D721Med (cell line): ENCODE data around the gene PRSS23.

Source experiments
- DNase-seq: peaks from one replicate; pipeline ENCODE4 v3.0.0; 2011; ENCODE audit warnings: low spot score; ENCODE audit not compliant: insufficient read length
- FAIRE-seq: peaks from 2 replicates; lab custom pipeline; 2011; peaks lifted over from hg19 to GRCh38; lab: Jason Lieb, UNC
- CTCF ChIP-seq: IDR thresholded peaks from 2 replicates; pipeline ENCODE4 v1.5.1; 2012; ENCODE audit warnings: mild to moderate bottlenecking, control low read depth; ENCODE audit not compliant: insufficient read depth; ENCODE audit errors: missing control alignments

PRSS23 gene

DNA sequence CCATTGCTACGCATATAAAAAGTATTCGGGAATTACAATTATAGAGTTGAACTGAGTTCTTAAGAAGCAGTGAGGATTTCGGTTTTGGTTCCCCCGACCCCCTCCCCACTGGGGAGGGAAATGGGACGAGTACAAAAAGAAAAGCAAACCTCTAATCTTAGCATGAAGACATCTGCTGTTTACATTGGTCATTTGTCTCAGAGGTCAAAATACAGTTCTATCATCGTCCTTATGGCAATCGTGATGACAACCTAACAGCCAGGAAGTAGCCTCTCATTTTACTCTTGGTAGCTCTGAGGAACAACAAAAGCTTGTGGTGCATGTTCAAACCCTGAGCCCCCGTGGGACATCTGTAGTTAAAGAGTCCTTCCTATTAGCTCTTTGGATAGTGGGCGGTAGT is 3.2 kb upstream of the PRSS23 start:
- DNase-seq (no peak), FAIRE-seq (no peak)
- no peak for TF ChIP-seq CTCF

GRCh38 chr11:86798988-86799387 is 1.4 kb upstream of the PRSS23 start:
- FAIRE-seq (no peak), DNase-seq (no peak)
- TF ChIP-seq CTCF: no peak

DNA sequence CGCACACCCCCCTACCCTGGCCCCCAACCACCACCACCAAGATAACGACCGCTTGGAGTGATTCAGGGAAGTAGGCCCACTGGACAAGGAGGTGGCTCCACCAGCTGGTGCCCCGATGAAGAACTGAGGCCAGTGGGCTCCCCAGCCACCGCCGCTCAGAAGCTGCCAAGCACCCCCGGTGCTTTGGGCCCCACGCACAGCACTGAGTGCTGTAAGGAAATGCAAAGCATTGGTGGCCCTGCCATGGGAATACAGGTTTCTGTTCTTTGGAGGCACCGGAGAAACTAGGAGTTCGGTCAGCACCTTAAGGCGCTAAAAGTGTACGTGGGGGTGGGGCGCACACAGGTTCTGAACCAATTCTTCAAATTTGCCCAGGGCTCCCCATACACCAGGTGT is 664 bp upstream of the PRSS23 start:
- TF ChIP-seq CTCF: no peak
- no peak for DNase-seq
- no peak for FAIRE-seq

DNA sequence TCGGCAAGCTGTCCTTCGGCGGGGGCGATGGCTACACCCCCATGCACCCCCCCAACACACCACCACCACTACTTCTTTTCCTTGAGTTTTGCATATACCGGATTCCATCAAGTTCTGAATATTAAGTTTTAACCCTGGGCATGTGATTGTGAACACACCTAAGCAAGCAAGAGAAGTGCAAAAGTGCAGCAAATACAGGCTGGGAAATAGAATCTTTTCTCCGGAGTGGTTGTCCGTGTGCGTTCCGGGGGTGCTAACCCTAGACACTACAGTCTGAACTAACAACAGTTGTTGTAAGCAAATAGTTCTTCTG is 574 bp downstream of the PRSS23 start:
- FAIRE-seq (no peak), DNase-seq (no peak)

DNA sequence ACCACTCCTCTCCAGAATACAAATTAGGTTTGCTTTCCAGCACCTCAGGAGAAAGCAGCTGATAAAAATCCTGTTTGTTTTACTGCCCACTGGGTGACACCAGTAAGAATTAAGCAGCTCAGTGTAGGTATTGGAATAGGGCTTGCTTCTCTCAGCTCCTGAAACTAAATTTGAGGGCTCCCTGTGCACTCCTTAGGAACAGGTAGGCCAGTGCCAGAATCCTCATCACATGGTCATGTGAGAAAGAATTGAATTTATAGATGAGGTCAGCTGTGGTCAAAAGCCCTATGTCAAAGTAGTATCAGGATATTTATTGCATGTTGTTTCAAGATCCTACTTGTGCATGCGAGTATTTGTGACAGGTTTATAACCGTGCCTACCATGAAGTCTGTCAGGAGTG is 1.0 kb downstream of the PRSS23 start:
- DNase-seq: no peak
- TF ChIP-seq CTCF: no peak
- no peak for FAIRE-seq

More for the DNA sequence above, 574 bp downstream of the PRSS23 start:
- TF ChIP-seq CTCF: no peak

DNA sequence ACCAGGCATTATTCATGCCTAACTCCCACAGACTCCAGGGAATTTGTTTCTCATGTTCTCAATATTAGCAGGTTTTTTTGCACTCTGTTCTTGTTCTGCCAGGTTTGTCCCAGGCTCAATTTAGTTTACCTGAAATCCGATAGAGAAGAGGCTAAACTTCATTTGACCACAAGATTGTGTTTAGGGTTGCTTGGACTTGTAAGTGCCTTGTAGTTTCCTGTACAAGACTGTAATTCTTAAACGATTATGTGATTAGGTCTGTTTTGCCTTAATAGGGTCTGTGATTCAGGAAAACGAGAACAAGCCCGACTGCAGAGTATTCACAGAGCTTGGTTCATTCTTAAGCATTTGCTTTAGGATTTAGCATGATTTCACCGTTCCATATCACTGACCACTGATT is 1.8 kb downstream of the PRSS23 start:
- DNase-seq (no peak), FAIRE-seq (no peak)
- no peak for TF ChIP-seq CTCF

DNA sequence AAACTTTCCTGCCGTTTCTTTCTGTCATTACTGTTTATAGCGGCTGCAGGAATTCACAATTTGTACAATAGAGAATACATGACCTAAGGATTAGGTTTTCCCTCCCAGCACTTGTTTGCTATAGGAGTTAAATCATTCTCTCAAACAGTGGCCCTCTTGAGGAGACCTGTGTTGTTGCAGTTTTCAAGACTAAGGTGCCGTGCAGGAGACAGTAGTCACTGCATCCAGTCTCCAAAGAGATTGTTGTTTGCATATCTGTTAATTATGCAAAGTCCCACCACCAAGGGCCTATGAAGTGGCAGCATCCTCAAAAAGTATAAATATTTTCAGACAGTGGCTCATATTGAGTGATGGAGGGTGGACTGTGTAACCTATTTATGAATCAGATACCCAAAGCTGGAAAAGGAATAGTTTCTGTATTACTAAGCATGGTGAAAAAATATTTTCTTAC is 2.3 kb downstream of the PRSS23 start:
- peak; percentile 20 for TF ChIP-seq CTCF
- FAIRE-seq (no peak), DNase-seq (no peak)
